GM21367 (cell line): ENCODE data around the gene MRPL39.
A peak's percentile ranks its signal among the peaks of the same experiment; 100 is the strongest.

Experiments used
- ATAC-seq: cut with Tn5 transposase; IDR thresholded peaks from one replicate; pipeline ENCODE4 v1.9.1; 2021; ENCODE audit not compliant: unreplicated experiment

The MRPL39 gene

GRCh38 chr21:25569711-25570110 lies 37.6 kb downstream of the MRPL39 start:
- ATAC-seq = no peak

GRCh38 chr21:25569084-25569483 lies 38.2 kb downstream of the MRPL39 start:
- no peak for ATAC-seq

GRCh38 chr21:25568246-25568645 lies 39.0 kb downstream of the MRPL39 start:
- ATAC-seq = no peak

- peak; percentile 24 for ATAC-seq
Measured at GRCh38 chr21:25567472-25567871, 39.8 kb downstream of the MRPL39 start.

- no peak for ATAC-seq
Measured at GRCh38 chr21:25566645-25567044, 40.6 kb downstream of the MRPL39 start.

- no peak for ATAC-seq
Measured at GRCh38 chr21:25565272-25566211, 41.7 kb downstream of the MRPL39 start.

DNA sequence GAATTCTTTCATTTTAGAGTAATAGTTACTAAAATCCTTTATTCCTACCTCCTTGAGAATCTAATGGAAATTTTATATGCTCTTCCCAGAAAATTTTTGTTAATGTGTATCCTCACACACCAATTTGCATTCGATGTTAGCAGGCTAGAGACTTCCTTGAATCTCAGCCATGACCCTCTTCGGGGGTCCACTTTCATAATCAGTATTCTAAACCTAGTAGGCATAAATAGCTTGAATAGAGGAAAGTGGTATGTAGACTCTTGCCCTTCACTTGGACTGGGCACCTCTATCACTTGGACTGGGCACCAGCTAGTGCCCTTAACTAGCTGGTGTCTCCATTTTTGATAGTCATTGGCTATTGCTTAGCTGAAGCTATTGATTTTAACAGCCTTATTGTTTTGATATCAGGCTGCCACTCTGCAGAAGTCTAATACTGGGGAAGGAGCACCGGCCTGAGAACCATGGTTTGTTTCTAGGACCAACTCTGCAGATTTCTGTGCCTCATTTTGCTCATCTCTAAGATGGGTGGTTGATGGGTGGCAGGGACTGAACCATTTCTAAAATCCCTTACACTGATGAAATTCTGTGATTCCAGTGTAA lies 42.8 kb downstream of the MRPL39 start:
- no peak for ATAC-seq

- ATAC-seq = no peak
Measured at GRCh38 chr21:25563361-25564116, 43.7 kb downstream of the MRPL39 start.

DNA sequence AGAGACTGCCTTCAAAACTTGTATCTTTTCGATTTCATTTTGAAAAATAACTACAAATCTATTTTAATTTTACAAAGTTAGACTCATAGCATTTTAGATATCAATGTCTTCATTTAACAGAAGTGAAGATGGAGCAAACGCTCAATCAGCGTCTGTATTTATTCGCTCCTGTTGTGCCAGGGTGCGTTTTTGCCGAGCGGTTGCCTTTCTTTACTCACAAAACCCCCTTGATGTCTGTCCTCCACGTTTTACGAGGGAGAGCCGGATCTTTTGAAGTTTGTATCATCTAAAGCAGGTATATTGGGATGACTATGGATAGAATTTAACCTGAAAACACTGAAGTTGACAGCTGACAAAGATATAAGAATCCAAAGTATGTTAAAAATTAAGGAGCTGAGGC lies 44.6 kb downstream of the MRPL39 start:
- ATAC-seq = no peak

DNA sequence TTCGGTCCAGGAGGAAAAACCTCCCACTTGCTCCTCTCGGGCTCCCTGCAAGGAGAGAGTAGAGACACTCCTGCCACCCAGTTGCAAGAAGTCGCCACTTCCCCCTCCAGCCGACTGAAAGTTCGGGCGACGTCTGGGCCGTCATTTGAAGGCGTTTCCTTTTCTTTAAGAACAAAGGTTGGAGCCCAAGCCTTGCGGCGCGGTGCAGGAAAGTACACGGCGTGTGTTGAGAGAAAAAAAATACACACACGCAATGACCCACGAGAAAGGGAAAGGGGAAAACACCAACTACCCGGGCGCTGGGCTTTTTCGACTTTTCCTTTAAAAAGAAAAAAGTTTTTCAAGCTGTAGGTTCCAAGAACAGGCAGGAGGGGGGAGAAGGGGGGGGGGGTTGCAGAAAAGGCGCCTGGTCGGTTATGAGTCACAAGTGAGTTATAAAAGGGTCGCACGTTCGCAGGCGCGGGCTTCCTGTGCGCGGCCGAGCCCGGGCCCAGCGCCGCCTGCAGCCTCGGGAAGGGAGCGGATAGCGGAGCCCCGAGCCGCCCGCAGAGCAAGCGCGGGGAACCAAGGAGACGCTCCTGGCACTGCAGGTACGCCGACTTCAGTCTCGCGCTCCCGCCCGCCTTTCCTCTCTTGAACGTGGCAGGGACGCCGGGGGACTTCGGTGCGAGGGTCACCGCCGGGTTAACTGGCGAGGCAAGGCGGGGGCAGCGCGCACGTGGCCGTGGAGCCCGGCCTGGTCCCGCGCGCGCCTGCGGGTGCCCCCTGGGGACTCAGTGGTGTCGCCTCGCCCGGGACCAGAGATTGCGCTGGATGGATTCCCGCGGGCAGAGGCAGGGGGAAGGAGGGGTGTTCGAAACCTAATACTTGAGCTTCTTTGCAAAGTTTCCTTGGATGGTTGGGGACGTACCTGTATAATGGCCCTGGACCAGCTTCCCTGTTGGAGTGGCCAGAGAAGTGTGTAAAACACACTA lies 45.3 kb downstream of the MRPL39 start:
- ATAC-seq = peak; percentile 38

- no peak for ATAC-seq
Measured at GRCh38 chr21:25560891-25561290, 46.4 kb downstream of the MRPL39 start.

DNA sequence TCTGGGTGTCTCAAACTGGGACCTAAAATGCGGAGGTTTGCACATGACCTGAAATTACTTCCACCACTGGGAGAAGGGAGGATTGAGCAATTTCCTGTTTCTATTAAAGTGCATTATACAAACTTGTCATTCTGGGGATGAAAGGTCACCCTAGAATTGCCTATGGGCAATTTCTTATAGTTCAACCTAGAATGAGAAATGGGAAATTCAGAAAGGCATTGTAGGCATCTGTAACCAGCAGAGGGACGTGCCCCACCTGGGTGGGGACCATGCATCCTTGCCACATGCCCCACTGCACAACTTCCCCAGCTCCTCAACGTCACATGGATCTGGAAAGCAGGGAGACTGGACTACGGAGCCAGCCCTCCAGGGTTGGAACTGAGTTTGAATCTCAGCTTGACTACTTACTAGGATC lies 47.0 kb downstream of the MRPL39 start:
- no peak for ATAC-seq

DNA sequence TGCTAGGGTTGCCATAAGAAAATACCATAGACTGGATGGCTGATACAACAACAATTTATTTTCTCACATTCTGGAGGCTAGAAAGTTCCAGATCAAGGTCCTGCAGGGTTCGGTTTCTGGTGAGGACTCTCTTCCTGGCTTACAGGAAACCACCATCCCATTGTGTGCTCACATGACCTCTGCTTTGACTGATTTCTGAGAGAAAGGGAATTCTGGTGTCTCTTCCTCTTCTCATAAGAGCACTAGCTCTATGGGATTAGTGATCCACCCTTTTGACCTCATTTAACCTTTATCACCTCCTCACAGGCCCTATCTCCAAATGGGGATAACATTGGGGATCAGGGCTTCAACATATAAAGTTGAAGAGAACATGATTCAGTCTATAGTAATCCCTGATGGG lies 47.5 kb downstream of the MRPL39 start:
- ATAC-seq = no peak

- ATAC-seq = no peak
Measured at GRCh38 chr21:25558123-25558522, 49.2 kb downstream of the MRPL39 start.

DNA sequence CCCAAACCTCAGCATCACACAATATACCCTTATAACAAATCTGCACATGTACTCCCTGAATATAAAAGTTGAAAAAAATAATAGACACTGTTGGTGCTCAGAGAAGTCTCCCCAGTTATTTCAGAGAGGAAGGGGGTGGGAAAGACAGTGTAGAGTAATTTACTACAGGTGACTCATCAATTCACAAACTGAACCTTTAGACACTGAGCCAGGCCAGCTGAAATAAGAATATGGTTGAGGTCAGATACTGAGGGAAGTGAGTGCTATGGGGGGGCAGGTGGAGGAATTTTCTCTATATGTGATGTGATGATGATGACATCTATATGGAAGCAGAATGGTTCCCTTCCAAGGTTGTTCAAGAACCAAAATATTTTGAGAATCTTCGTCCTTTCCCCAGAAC lies 50.1 kb downstream of the MRPL39 start:
- no peak for ATAC-seq

DNA sequence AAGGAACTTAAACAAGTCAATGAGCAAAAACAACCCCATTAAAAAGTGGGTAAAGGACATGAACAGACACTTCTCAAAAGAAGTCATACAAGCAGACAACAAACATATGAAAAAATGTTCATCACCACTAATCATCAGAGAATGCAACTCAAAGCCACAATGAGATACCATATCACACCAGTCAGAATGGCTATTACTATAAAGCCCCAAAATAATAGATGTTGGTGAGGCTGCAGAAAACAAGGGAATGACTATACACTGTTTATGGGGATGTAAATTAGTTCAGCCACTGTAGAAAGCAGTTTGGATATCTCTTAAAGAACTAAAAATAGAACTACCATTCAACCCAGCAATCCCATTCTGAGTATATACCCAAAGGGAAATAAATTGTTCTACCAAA lies 51.2 kb downstream of the MRPL39 start:
- no peak for ATAC-seq

DNA sequence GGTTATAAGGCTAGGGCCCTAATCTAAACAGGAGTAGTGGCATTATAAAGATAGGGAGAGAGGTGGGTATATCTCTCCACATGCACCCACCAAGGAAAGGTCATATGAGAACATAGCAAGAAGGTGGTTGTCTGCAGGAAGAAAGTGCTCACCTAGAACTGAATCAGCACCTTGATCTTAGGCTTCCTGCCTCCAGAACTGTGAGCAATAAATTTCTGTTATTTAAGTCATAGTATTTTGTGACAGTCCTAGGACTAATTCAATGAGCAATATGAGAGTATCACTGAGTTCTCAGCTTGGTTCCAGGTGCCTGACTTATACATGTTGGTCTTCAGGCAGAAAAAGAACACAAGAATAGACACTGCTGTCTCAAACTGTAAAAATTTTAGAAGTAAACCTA lies 51.8 kb downstream of the MRPL39 start:
- ATAC-seq = no peak

- no peak for ATAC-seq
Measured at GRCh38 chr21:25552856-25553255, 54.4 kb downstream of the MRPL39 start.

DNA sequence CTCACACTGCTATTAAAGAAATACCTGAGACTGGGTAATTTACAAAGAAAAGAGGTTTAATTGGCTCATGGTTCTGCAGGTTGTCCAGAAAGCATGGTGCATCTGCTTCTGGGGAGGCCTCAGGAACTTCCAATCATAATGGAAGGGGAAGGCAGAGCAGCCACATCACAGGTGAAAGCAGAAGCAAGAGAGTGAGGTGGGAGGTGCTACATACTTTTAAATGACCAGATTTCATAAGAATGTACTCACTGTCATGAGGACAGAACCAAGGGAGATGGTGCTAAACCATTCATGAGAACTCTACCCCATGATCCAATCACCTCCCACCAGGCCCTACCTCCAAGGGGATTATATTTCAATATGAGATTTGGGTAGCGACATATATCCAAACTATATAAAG lies 55.7 kb downstream of the MRPL39 start:
- ATAC-seq = no peak

- no peak for ATAC-seq
Measured at GRCh38 chr21:25550352-25551120, 56.7 kb downstream of the MRPL39 start.
